Skin of body (tissue), 2 donors: ENCODE results near the gene LCNL1. TPM values are rescaled to one million over a fixed set of nuclear protein-coding genes. Genes with fewer than 3 reads are reported as not detected.

Experiments used
- DNase-seq: peaks from one replicate; lab custom pipeline; 2025; lab: John Stamatoyannopoulos, UW
- total RNA-seq: library from RNA; depleted of rRNA; stranded (reverse); fragments of >200 nt; gene quantifications from one replicate; pipeline ENCODE4 v1.2.3, GENCODE V29; 2014

The LCNL1 gene
- total RNA-seq, 1 donor from 2014 or later, result 0.20 TPM

DNA sequence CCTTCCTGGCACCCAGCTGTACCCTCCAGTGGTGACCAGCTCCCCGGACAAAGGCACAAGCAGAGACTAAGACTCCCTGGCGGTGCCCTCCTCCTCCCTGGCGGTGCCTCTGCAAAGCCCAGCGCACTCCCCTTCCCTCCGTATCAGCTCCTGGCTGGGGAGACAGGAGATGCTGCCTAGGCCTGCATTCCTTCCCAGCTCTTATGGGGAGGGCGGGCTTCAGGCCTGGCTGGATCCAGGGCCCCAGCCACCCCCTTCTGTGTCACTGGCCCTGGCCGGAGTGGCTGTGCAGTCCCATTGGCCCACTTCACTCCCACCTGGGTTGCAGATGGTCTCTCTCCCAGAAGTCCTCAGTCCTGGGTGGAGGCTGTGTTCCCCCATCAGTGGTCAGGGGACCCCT lies 24.3 kb upstream of the LCNL1 start:
- DNase-seq, result no peak

DNA sequence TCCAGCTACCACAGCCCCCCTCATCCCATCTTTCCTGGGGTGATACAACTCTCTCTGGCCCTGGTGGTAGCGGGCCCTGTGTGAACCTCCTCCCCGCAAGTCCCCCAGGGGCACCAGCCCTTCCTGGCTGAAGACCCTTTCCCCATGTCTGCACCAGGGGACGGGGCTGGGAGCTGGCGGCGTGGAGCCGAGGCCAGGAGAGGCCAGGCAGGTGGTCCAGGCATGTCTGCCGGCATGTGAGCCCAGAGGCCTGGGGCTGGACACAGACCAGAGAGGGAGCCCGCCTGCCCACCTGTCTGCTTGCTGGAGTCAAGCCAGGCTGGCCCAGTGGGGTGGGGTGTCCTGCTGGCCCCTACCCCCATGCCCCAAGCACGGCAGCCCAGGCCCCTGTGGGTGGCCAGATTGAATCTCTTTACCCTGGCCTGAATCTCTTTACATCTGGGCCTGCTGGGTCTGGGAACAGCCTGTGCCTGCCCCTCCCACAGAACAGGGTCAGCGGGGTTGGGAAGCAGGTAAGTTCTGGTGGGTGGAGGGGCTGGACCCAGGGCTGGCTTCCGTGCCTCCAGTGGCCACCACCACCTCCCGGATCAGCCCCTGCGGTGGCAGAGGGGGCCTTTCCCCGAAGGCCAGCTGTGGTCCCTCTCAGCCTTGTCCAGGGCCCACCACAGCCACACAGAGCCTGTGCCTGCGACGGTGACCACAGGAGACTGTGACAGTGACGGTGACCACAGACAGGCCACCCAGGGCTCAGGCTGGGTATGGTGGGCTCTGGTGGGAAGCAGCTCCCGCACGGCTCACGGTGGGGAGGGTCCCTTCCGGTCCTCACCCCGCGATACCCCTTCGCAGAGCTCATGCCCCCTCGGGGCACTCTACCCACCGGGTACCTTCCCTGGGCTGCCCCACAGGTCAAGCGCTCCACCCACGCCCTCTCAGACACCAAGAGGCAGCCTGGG lies 23.6 kb upstream of the LCNL1 start:
- no peak for DNase-seq

DNA sequence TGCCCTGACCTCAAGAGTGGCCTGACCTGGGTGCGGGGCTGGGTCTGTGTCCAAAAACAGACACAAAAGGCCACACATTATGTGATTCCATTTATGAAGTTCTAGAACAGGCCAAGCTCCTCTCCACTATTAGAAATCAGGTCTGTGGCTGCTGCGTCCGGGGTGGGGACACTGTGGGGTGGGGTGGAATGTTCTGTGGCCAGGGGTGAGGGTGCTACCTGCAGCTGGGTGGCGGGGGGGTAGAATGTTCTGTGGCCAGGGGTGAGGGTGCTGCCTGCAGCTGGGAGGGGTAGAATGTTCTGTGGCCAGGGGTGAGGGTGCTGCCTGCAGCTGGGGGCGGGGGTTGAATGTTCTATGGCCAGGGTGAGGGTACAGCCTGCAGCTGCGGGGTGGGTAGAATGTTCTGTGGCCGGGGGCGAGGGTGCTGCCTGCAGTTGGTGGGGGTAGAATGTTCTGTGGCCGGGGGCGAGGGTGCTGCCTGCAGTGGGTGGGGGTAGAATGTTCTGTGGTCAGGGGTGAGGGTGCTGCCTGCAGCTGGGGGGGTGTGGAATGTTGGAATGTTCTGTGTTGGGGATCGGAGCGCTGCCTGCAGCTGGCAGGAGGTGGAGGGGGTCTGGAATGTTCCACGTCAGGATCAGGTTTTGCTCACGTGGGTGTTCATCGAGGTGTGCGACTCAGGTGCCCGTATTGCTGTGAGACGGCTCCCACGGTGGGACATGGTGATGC lies 22.4 kb upstream of the LCNL1 start:
- DNase-seq, result no peak

DNA sequence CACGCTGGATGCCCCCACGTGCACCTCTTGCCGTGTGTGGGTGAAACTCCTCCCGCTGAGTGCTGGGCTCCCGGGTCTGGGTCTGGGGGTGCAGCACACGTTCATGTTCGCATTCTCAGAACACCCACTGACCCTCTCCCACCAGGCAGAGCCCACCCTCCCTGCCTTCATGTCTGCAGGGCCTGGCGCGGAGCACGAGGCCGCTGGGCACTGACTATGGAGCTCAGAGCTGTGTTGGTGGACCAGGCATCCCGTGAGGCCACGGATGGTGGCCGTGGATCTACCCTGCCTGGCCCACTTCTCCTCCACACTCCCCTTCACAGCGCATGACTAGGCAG lies 21.9 kb upstream of the LCNL1 start:
- no peak for DNase-seq

DNA sequence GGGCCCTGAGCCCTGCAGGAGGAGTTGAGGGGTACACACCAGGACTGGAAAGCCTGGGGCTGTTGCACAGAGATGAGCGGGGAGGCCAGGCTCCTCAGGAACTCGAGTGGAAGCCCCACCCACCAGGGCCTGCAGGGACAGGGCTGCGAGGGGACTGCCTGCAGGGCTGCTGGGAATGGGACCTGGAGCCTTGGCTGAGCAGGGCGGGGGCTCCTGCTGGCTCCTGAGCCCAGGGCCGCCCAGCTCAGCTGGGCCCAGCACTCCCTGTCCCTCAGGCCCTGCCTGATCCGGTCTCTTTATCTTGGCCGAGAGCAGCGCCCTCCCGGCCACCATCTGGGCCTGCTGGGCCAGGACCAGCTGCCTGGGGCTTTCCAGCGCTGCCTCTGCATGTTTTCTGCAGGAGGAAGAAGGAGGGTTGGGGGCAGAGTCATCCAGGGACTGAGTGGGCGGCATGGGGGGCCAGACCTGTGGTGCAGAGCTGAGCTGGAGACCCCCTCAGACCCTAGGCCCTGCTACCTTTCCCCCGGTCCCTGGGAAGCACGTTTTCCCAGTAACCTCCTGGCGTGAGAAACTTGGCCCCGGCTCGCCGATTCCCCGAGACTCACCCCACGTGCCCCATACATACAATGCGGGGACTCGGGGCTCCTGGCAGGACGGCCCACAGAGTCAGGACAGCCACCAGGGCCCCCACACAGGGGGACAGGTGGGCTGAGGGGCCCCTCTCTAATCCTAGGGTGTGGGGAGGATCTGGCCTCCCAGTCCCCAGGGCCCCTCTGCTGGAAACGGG lies 21.3 kb upstream of the LCNL1 start:
- DNase-seq, result no peak

DNA sequence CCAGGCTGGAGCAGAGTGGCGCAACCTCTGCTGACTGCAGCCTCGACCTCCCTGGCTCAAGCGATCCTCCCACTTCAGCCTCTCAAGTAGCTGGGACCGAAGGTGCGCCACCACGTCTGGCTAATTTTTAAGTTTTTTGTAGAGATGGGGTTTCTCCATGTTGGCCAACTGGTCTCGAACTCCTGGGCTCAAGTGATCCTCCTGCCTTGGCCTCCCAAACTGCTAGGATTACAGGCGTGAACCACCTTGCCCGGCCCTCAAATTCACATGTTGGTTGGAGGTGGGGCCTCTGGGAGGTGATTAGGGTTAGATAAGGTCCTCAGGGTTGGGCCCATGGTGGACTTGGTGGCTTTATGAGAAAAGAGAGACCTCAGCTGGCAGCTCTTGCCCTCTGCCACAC lies 20.6 kb upstream of the LCNL1 start:
- no peak for DNase-seq

DNA sequence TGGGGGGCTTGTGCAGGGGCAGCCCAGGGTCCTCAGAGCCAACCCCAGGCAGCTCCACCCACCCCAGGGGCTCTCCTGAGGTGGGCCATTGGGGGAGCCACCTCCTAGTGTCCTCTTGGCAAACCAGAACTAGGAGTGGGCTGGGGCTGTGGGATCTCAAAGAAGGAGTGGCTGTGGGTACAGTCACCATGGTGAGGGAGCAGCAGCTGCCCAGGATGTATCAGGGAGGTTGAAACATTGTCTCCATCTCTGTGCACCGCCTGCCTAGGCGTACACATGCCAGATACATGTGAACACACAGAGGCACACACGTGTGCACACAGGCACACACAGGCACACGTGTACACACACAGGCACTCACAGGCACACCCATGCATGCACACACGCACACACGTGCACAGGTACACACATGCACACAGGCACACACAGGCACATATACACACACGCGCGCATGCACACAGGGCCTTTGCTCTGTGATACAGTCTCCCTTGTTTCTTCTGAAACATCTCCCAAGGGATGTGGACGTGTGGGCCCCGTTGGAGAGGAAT lies 20.0 kb upstream of the LCNL1 start:
- no peak for DNase-seq

DNA sequence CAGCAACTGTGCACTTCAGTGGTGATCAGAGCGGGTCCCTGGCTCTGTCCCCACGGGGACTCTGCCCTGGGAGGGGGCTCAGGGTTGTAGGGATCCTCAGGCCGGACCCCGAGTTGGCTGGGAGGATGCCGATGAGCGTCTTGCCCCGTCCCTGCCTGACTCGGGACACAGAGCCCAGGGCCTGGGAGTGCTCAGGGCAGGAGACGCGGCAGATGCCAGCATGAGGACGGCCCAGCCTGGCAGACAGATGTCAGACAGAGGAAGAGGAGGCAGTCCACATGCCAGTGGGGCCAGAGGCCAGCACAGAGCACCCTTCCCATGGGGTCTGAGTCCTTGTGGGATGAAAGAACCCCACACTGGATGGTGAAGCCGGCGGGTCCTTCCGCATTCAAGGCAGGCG lies 19.5 kb upstream of the LCNL1 start:
- DNase-seq, result no peak

DNA sequence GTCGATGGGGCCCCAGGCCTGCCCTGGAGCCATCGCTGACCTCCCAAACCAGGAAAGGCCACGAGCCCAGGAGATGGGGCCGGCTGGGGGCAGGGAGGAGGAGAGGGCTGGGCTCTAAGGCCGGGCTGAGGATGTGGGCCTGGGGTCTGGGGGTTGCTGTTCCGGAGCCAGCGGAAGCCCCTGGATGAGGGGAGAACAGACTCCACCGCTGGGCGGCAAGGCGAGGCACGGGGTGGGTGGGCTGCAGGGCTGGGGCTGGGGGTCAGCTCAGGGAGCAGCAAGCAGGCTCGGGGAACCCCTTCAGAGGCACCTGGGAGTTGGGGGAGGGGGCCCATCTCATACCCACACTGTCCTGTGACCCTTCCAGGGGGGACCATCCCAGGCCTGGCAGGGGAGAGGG lies 19.0 kb upstream of the LCNL1 start:
- no peak for DNase-seq

DNA sequence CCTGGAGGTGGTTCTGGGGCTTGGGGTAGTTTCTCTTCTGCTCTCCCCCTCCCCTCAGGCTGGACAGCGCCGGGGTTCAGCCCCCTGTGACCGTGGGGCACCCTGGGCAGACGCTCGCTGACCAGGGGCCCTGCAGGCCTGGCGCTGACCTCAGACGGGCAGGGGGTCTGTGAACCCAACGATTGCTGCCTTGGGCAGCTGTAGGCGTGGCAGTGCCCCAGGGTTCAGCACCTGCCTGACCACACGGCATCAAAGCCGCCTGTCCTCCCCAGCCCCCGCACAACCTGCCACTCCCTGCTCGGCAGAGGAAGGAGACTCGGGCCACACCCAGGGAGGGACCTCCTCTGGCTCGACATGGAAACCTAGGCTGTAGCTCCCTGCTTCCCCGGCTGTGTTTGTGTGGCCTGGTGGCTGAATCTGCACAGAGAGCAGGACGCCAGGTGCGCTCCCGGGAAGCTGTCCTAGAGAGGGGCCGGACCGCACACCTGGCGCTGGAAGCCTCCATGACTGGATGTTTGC lies 18.6 kb upstream of the LCNL1 start:
- DNase-seq, result no peak

DNA sequence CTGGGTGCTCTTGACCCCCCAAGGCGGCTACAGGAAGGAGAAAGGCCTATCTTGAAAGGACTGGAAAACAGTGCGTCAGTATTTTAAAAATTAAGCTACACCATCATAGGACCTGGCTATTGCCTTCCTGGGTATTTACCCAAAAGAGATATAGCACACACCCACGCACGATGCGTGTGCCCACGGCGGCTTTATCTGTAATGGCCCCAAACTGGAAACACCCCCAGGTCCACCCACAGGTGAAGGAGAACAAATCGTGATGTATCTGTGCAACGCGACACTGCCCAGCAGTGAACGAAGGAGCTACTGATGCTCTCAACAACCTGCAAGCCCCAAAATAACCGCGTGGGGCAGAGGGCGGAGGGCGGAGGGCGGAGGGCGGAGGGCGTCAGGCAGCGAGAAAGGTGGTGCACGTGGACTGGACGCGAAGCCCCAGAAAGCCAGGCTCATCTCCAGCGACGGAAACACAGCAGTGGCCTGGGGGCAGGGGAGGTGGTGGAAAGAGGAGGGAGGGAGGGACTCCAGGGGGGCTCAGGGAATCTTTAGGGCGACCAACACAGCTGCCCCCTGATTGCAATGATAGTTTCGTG lies 17.9 kb upstream of the LCNL1 start:
- no peak for DNase-seq

DNA sequence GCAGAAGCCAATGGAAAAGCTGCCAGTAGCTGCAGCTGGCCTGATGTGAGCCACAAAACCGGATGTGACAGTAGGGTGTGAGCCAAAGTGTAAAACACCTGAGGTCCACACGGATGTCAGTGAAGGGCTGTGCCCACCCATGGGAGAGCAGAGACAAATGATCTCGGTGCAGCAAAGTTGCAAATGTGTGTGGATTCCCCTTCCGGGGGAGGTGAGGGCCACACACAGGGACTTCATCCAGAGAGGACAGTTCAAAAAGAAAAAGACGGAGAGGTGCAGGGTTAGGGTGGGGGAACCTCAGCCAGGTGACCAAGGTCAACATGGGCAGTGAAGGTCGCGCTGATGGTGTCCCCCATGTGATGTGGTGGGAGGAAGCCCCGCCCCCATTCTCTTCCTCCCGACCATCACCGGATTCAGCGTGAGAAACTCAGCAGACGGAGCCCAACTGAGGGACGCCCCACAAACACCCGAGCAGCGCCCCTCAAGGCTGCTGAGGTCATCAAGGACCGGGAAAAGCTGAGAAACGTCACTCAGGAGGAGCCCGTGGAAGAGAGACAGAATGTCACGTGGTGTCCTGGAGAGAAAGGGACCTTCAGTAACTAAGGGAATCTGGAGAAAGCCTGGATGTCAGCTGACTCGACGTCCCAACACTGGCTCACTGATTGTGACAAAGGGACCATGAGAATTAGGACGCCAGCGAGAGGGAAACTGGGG lies 16.9 kb upstream of the LCNL1 start:
- DNase-seq, result no peak

DNA sequence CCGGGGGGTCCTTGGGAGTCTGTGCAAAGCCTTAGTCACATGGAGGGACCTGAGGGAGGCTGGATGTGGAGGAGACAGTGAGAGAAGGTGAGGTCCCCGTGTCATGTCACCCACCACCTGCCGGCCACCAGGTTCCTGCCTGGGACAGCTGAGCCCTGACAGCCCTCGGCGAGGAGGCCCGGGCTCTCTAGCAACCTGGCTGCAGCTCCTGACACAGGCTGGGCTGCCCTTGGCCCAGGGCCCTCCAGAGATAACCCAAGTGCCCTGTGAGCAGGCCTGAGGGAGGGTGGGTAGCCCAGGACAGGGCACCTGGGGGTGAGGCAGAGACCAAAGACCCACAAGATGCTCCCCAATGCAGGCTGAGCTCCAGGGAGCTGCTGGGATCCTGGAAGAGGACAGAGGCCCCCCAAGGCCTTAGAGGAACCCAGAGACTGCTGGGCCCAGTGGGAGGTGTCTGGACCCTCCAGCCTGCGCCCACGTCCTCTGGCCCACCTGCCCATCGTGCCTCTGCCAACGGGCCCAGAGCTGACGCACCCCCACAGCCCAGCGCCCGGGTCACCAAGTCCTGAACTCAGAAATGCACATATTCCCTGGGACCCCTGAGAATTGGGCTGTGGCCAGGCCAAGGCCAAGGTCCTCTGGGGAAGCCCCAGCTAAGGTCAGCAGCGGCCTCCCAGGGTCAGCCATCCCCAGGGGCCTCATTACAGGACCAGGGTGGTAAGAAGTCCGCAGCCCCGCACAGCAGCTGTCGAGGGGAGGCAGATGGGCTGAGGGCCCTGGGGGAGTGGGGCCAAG lies 14.3 kb upstream of the LCNL1 start:
- DNase-seq, result no peak

DNA sequence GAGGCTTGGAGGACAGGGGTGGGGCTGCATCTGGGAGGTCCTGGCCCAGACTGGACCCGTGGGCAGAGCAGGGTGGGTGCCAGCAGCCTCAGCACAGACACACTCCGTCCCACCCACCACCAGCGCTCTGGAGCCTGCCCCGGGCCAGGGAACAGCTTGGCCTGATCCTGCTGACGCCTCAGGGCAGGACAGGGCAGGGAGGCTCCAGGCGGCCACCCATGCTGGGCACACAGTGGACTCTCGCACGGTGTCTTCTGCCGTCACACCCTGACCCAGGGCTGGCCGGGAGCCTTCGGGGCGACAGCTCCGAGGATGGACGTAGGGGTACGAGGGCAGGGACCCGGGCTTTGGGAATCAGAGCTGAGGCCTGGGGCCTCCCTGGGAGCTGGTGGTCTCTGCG lies 13.6 kb upstream of the LCNL1 start:
- DNase-seq, result no peak

DNA sequence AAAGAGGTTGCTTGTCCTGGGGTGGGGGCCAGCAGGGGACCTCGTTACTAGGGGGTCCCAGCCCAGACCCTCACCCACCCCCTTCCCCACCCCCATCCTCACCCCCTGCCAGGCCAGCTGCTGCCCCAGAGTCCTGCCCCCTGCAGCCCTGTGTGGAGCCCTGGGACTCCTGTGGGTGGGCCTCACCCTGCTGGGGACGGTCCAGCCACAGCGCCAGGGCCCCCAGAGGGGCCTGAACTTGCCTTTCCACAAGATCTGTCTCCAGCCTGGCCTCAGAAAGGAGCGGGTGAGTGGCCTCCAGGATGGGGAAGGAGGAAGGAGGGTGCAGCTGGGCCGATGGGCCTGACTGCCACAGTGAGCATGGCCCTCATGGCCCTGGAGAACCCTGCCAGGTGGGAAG lies 13.0 kb upstream of the LCNL1 start:
- no peak for DNase-seq

DNA sequence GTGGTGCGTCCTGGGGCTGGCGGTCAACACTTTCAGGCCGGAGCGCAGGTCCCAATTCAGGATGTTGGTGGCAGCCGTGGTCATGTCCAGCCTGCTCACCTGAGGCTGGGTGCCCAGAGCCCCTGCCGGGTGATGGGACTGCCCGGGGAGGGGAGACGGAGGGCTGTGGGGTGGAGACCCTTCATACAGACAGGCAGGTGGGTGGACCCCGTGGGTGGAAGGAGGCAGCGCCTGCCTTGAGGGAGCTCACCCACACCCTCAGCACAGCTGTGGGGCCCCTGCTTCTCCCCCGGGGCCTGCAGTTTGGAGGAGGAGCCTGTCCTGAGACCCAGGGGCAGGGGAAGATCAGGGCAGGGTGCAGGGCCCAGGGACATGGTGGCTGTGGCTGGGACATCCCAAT lies 12.4 kb upstream of the LCNL1 start:
- DNase-seq, result no peak

DNA sequence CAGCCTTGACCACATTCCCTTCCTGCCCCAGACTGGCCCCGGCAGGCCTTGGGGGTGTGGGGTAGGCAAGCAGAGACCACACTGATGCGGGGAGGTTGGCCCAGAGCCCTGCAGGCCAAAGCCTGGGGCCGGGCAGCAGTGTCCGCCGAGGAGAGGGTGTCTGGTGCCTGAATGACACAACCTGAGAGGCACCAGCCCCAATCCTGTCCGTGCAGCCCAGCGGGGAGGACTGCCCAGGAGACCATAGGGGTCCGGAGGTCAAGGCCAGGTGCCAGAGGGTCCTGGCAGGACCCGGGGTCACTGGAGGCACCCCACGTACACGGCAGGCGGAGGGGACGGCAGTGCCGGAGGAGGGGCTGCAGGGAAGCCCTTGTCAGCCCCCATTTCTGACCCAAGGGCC lies 11.0 kb upstream of the LCNL1 start:
- DNase-seq, result no peak

DNA sequence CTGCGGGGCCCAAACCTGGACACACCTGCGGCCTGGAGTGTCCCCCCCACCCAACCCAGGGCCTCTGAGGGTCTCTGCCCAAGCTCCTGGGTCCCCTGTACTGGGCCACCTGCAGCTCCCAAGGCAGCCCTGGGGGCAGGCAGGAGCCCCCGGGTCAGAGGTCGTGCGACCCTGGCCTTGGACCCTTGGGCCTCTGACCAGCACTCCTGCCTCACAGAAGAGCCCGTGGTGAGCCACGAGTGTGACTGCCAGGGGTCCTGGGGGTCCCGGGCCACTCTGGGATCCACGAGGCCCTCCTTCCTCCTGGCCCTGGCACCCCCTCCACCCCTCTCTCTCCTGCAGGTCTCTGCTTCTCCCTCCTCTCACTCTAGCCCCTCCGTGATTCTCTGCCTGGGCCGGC lies 10.5 kb upstream of the LCNL1 start:
- no peak for DNase-seq

DNA sequence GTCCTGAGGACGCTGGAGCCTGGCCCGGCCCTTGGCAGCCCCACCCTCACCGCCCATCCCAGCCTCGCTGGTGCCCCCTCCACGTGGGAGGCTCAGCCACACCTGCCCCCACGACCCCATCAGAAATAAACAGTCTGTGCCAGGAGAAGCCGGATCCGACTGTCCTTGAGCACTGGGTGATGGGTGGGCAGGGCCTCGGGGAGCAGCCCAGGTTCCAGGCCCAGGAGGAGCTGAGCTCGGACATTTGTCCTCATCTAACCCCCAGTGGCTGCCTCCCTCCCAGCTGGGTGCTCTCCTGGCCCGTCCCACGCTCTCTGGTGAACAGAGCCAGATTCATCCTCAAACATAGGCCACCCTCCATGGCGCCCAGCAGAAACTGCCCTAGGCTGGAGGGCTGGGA lies 10.1 kb upstream of the LCNL1 start:
- DNase-seq, result no peak
